GM18909 (cell line): ENCODE data around the gene RETREG2.
A peak's percentile ranks its signal among the peaks of the same experiment; 100 is the strongest.
"Not testable (repeated sequence)": the region's sequence is repeated elsewhere in the genome, so short reads cannot be mapped to it uniquely, and the experiment has no call there.

Experiments
- ATAC-seq: cut with Tn5 transposase; IDR thresholded peaks from one replicate; pipeline ENCODE4 v1.9.1; 2021; ENCODE audit warnings: mild to moderate bottlenecking; ENCODE audit not compliant: unreplicated experiment, poor library complexity

The RETREG2 gene

DNA sequence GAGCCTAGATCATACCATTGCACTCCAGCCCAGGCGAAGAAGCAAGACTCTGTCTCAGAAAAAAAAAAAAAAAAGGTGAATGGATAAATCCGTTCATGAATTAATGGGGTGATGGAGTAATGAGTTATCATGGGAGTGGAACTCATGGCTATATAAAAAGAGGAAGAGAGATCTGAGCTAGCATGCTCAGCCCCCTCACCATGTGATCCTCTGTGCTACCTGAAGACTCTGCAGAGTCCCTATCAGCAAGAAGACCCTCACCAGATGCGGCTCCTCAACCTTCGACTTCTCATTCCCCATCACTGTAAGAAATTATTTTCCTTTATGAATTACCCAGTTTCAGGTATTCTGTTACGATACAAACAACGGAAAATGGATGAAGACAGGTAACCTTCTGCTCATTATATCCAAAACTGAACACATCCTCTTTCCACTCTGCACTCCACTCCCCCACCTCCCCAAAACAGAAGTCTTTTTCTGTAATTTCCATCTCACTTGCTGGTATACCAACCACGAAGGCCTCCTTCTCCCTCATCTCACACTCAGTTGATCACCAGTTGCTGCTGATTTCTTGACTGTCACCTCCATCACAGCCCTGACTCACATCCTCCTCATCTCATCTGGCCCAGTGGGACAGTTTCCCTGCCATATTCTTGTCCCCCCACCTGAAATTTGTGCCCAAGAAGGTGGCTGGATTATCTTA lies 8.8 kb downstream of the RETREG2 start:
- ATAC-seq: no peak

DNA sequence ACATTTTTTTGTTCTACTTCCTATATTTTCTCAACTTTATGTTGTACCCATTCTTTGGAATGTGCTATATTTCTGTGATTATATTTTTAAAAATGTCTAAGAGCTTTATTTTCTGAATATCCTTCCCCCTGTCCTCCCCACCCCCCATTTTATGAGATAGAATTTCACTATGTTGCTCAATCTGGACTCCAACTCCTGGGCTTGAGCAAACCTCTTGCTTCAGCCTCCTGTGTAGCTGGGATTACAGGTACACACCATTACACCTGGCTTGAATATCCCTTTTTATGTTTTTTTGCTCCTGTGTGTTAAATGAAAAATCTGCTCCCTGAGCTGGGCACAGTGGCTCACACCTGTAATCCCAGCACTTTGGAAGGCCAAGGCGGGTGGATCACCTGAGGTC lies 19.3 kb downstream of the RETREG2 start:
- no peak for ATAC-seq

DNA sequence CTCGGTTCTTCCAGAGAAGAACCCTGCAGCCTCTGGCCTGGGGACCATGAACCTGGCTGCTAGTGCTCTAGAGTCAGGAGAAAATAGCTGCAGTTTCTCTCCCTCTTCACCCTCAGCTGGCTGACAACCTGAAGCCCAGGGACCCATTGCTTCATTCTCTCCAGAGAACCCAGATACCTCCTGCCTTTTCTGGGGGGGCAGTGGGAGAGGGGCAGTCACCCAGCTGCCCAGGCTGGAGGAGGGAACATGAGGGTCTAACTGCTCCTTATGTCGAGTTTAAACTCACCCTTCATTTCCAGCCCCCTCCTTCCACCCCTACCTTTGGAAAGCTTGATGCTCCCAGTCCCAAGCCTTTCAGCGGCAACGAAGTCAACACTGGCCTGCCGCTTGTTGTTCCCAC lies 20.9 kb downstream of the RETREG2 start:
- no peak for ATAC-seq

DNA sequence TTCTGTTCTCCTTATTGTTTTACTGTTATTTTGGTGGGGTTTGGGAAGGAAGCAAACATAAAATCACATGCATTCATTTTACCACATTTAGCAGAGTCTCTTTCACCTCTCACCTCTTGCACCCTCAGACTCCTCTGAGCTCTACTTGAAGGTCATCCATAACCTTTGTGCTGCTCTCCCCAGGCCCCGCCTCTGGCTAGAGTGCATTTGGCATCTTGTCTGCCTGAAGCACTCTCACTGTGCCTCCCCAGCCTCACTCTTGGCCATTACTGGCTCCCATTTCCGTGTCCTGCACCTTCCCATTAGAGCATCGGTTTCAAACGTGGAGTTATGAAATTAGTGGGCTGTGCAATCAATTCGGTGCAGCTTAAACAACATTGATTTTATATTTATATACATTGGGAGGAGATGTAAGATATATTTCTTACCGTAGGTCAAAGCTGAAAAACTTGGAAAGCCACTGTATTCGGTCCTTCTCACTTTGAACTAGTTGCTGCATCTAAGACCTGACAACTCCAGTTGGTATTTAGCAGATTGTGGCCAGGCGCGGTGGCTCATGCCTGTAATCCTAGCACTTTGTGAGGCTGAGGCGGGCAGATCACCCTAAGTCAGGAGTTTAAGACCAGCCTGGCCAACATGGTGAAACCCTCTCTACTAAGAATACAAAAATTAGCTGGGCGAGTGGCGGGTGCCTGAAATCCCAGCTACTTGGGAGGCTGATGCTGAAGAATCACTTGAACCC lies 21.6 kb downstream of the RETREG2 start:
- ATAC-seq: no peak

DNA sequence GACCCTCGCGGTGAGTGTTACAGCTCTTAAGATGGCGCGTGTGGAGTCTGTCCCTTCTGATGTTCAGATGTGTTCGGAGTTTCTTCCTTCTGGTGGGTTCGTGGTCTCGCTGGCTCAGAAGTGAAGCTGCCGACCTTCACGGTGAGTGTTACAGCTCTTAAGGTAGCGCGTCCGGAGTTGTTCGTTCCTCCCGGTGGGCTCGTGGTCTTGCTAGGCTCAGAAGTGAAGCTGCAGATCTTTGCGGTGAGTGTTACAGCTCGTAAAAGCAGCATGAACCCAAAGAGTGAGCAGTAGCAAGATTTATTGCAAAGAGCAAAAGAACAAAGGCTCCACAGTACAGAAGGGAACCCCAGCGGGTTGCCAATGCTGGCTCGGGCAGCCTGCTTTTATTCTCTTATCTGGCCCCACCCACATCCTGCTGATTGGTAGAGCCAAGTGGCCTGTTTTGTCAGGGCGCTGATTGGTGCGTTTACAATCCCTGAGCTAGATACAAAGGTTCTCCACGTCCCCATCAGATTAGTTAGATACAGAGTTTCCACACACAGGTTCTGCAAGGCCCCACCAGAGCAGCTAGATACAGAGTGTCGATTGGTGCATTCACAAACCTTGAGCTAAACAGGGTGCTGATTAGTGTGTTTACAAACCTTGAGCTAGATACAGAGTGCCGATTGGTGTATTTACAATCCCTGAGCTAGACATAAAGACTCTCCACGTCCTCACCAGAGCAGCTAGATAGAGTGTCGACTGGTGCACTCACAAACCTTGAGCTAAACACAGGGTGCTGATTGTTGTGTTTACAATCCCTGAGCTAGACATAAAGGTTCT lies 22.6 kb downstream of the RETREG2 start:
- not testable (repeated sequence) for ATAC-seq

DNA sequence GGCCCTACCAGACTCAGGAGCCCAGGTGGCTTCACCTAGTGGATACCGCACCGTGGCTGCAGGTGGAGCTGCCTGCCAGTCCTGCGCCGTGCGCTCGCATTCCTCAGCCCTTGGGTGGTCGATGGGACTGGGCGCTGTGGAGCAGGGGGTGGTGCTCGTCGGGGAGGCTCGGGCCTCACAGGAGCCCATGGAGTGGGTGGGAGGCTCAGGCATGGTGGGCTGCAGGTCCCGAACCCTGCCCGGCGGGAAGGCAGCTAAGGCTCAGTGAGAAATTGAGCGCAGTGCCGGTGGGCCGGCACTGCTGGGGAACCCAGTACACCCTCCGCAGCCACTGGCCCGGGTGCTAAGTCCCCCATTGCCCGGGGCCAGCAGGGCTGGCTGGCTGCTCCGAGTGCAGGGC lies 23.3 kb downstream of the RETREG2 start:
- ATAC-seq: not testable (repeated sequence)

DNA sequence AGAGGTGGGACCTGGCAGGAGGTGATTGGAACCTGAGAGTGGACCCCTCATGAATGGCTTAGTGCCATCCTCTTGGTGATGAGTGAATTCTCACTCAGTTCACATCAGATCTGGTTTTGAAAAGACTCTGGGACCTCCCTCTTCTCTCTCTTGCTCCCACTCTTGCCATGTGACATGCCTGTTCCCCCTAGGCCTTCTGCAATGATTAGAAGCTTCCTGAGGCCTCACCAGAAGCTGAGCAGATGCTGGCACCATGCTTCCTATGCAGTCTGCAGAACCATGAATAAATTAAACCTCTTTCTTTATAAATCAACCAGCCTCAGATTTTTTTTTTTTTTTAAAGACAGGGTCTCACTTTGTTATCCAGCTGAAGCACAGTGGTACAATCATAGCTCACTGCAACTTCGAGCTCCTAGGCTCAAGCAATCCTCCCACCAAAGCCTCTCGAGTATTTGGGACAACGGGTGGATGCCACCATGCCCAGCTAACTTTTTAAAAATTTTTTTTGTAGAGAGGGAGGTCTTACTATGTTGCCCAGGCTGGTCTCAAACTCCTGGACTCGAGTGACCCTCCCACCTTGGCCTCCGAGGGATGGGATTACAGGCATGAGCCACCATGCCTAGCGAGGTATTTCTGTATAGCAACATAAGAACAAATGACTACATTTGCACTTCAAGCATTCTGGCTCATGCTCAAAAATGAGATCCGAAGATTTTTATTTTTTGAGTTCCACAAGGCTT lies 26.5 kb downstream of the RETREG2 start:
- ATAC-seq: no peak

DNA sequence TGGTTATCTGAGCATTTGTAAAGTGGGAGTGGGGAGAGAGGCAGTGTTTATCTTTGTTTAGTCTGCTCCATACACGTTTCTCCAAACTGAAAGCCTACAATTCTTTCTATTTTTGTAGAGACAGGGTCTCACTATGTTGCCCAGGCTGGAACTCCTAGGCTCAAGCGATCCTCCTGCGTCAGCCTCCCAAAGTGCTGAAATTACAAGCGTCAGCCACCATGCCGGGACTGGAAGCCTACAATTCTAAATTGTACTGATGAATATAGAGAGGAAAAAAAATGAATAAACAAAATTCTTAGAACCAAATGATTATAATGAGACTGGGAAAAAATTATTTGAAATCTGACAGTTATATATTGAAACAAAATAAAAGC lies 27.1 kb downstream of the RETREG2 start:
- ATAC-seq: no peak

DNA sequence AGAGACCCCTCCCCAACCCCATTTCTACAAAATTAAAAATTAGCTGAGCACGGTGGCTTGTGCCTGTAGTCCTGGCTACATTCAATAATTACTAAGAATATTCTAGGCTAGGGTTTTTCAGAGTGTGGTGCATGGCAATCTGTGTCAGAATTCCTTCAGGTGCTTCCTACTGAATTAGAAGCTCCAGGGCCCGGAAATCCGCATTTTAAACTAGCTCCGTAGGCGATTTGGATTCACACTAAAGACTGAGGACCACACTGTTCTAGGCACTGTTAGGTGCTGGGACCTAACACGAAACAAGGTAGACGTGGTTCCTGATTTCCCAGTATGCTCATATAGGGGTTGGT lies 27.9 kb downstream of the RETREG2 start:
- no peak for ATAC-seq

DNA sequence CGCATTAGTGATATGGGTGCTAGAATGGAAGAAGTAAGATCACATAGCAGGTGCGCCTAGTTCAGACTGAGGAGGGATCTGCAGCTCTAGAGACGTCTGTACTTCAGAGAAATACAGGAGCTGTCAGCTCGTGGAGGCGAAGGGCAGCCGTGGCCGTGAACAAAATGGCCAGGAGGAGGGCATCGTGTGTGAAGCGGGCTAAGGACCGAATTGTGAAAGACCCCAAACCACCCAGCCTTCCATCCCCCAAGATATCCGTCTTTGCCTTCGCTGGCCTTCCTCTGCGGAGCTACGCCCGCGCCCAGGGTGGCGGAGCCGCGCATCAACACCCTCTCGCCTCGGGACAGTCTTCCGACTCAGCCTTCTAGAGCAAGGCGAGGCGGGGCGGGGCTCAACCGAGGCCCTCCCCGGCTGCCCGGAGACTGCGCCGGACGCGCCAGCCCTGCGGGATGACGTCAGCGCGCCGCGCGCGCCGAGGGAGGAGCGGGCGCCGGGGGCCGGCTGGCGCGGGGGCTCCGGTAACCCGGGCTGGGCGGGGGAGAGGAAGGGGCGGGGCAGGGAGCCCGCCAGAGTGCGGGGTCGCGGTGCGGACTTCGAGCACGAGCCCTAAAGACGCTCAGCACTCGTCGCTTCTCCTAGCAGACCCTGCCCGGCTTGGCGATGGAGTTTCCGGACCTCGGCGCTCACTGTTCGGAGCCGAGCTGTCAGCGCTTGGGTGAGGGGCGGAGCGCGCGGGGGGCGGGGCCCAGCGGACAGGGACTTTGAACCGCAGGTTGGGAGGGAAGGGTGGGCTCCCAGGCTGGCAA lies 28.5 kb downstream of the RETREG2 start, which contains the start of gene ZFAND2B:
ZFAND2B (plus strand) TSS at position 455 of the 806 bp plus-strand sequence; CDS start at position 661, 206 bp downstream.
- ATAC-seq: peak; percentile 97

DNA sequence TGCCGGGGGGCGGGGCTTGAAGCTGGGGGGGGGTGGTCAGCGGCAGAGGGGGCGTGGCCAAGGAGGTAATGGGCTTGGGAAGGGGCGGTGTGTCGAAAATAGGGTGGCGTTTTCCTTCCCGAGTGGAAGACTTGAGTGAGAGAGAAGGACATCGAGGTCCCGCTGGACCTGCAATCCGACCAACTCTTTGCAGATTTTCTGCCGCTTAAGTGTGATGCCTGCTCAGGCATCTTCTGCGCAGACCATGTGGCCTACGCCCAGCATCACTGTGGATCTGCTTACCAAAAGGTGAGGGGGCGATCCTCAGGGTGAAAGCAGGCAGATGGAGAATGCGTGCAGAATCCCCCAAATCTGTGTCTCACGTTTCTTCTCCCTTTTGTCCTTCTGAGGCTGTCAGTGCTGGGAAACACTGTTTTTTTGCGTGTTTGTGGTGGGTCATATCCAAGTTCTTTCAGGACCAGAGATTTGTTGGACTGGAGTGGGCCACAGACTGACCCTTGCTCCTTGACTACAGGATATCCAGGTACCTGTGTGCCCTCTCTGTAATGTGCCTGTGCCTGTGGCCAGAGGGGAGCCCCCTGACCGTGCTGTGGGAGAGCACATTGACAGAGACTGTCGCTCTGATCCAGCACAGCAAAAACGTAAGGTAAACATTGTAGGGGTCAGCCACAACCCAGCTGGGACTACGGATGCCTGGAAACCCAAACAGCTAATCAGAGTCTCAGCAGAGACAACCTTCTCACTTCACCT lies 29.2 kb downstream of the RETREG2 start:
- no peak for ATAC-seq

DNA sequence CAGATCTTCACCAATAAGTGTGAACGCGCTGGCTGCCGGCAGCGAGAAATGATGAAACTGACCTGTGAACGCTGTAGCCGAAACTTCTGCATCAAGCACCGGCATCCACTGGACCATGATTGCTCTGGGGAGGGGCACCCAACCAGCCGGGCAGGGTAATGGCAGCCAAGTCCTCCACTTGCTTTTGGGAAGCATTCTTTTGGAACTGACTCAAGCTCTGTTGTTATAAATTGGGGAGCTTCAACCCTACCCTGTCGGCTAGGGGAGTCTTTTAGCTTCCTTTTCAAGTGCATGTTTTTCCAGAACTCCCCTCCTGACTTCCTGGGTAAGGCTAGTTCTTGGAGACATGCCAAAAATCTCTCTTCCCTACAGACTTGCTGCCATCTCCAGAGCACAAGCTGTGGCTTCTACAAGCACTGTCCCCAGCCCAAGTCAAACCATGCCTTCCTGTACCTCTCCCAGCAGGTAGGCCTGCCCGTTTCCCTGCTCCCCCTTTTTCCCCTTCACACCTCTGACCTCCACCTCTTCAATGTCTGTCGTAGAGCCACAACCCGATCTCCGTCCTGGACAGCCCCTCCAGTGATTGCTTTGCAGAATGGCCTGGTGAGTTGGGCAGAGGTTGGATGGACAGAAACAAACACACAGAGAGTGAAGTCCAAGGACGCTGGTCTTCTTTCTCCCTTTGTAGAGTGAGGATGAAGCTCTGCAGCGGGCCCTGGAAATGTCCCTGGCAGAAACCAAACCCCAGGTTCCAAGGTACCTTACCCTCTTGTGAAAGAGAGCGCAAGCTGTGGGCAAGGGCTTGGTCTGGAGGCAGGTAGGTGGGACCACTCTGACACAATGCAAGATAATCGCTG lies 30.0 kb downstream of the RETREG2 start:
- ATAC-seq: no peak

DNA sequence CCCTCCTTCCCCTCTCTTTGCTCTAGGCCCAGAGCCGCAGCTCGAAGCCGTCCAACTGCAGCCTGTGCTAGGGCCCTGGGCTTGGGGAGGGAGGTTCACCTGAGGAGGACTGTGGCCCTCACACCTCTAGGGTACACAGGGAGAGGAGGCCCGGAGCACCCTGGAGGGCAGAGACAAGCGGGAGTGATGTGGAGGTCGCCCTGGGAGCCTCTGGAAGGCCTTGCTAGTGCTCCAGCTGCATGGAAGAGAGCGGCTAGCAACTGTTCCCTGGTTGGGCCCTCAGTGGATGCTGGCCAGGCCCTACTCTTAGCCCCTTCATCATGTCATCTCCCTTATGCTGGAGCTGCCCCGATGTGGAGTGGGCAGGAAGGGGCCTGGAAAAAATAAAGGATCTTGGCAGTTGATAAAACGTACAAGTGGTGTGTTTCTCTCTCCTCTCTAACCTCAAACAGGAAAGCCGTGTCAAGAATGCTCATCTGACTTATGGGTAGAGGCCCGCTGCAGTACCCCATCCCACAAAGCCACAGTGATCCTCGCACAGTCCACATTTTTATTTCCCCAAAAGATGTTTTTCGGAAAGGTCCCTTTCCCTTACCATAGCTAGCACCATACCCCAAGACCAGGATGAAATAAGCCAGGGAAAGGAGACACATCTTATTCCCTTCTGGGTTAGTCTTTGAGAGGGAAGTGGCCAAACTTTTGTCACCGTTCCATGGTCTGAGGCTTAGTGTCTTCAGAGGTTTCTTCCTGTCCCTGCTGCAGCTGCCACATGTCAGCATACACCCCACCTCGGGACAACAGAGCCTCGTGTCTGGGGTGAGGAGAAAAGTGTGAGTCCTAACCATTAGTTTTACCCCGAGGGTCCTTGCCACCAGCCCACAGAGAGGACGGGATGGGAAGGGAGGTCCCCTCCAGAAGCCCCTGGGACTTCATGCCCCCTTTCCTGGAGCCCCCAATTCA lies 31.4 kb downstream of the RETREG2 start:
- ATAC-seq: no peak

DNA sequence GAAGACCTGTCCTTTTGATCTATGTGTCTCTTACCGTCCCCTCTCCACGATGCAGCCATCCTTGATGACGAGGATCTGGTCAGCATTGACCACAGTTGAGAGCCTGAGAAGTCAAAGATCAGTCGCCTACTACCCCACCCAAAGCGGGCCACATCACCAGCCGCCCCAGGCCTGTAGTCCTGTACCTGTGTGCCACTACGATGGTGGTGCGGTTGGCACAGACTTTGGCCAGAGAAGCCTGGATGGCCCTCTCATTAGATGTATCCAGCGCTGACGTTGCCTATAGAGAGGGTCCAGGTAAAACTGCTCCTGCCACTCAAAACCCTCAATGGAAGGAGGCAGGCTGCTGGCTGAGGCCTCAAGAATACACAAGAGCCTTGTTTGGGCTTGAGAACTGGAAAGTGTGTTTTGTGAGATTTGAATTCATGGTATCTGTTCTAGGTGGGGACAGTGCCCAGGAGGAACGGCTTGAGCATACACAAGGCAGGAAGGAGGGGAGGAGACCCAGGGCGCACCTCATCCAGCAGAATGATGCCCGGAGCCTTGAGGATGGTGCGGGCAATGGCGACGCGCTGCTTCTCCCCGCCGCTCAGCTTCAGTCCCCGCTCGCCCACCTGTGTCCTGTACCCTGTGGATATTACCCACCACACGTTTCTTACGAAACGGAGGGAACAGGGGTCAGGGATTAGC lies 32.3 kb downstream of the RETREG2 start:
- no peak for ATAC-seq

DNA sequence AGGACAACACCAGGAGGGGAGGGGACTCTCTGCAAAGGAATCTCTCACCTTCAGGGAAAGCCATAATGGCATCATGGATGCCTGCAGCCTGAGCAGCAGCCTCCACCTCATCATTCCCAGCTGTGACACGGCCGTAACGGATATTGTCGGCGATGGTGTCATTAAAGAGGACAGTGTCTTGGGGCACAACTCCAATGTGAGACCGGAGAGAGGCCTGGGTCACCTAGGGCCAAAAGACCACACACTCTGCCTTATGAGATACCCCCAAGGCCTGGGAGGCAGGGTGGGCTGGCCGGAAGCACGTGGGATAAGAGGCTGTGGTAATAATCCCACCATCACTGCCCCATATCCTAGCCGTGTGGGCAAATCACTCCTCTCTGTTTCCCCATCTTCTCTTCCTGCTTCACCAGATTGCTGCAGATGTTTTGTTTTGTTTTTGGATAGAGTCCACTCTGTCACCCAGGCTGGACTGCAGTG lies 32.8 kb downstream of the RETREG2 start:
- no peak for ATAC-seq

DNA sequence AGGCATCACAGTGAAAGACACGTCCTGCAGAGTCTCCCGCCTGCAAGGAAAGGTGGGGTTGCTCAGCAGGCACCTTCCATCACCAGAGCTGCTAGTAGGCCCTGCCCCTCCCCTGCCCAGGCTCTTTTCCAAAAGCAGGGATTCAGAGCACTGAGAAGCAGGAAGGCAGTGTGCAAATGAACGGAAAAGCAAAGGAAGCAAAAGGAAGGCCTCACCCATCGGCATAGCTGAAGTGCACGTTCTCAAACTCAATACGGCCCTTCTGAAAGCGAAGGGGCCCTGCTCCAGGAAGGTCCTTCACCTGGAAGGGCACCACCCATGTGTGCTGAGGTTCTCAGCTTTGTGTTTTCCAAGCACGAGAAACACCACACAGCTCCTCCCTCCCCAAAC lies 34.9 kb downstream of the RETREG2 start:
- no peak for ATAC-seq
